PFSK-1 (cell line): Measurements from ENCODE around the gene BLACAT1.

Experiments
- FOXP2 ChIP-seq: optimal IDR thresholded peaks from 2 replicates; pipeline ENCODE3; 2011; ENCODE audit warnings: borderline replicate concordance, control low read depth, inconsistent platforms; ENCODE audit not compliant: insufficient read depth; ENCODE audit errors: extremely low read length, extremely low read depth
- POLR2AphosphoS5 ChIP-seq: IDR thresholded peaks from 2 replicates; pipeline ENCODE4 v1.6.1; 2012; ENCODE audit warnings: low read depth, mild to moderate bottlenecking, control low read depth, low read length, moderate library complexity
- SIN3A ChIP-seq: IDR thresholded peaks from 2 replicates; pipeline ENCODE4 v1.6.1; 2012; ENCODE audit warnings: mild to moderate bottlenecking, low read length, moderate library complexity, borderline replicate concordance; ENCODE audit not compliant: insufficient read depth
- TAF1 ChIP-seq: IDR thresholded peaks from 2 replicates; pipeline ENCODE4 v1.6.1; 2012; ENCODE audit warnings: low read length, control low read depth, borderline replicate concordance; ENCODE audit not compliant: insufficient read depth
- TF ChIP-seq, protein P1 (sequence below), 2 experiments: IDR thresholded peaks; 2 replicates each; pipeline versions ENCODE4 v1.6.1 to v1.8.0; 2011 to 2012; ENCODE audit warnings: low read depth in 2 of 2, low read length in 2 of 2, control low read depth in 1 of 2, inconsistent platforms in 1 of 2, mild to moderate bottlenecking in 1 of 2, moderate library complexity in 1 of 2; ENCODE audit not compliant: insufficient read depth in 1 of 2

Gene BLACAT1

DNA sequence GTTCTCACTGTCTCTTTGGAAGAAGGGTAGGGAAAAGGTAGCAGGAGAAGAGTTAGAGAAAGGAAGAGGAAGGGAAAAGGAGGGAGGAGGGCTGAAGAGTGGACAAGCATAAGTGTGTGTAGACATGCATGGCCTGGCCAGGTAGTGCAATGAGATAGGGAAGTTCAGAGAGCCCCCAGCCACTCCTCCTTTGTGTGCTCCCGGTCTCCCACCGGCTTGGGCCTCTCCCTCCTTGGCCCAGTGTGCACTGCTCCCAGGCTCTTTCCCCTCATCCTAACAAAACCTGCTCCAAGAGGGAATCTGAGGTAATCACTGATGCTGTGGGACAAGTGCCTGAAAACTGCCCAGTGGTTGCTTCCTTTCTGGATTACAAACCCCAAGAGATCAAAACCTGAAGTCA is 23.7 kb downstream of the BLACAT1 start:
- TF ChIP-seq FOXP2 = no peak
- no peak for TF ChIP-seq POLR2AphosphoS5
- TF ChIP-seq, protein P1, sequence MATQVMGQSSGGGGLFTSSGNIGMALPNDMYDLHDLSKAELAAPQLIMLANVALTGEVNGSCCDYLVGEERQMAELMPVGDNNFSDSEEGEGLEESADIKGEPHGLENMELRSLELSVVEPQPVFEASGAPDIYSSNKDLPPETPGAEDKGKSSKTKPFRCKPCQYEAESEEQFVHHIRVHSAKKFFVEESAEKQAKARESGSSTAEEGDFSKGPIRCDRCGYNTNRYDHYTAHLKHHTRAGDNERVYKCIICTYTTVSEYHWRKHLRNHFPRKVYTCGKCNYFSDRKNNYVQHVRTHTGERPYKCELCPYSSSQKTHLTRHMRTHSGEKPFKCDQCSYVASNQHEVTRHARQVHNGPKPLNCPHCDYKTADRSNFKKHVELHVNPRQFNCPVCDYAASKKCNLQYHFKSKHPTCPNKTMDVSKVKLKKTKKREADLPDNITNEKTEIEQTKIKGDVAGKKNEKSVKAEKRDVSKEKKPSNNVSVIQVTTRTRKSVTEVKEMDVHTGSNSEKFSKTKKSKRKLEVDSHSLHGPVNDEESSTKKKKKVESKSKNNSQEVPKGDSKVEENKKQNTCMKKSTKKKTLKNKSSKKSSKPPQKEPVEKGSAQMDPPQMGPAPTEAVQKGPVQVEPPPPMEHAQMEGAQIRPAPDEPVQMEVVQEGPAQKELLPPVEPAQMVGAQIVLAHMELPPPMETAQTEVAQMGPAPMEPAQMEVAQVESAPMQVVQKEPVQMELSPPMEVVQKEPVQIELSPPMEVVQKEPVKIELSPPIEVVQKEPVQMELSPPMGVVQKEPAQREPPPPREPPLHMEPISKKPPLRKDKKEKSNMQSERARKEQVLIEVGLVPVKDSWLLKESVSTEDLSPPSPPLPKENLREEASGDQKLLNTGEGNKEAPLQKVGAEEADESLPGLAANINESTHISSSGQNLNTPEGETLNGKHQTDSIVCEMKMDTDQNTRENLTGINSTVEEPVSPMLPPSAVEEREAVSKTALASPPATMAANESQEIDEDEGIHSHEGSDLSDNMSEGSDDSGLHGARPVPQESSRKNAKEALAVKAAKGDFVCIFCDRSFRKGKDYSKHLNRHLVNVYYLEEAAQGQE (IDR thresholded peaks at IDR 0.05; ENCODE audit: insufficient read depth in 1 of 2, low read depth in 2 of 2, low read length in 2 of 2) = no peak
- TF ChIP-seq SIN3A = no peak
- no peak for TF ChIP-seq TAF1

DNA sequence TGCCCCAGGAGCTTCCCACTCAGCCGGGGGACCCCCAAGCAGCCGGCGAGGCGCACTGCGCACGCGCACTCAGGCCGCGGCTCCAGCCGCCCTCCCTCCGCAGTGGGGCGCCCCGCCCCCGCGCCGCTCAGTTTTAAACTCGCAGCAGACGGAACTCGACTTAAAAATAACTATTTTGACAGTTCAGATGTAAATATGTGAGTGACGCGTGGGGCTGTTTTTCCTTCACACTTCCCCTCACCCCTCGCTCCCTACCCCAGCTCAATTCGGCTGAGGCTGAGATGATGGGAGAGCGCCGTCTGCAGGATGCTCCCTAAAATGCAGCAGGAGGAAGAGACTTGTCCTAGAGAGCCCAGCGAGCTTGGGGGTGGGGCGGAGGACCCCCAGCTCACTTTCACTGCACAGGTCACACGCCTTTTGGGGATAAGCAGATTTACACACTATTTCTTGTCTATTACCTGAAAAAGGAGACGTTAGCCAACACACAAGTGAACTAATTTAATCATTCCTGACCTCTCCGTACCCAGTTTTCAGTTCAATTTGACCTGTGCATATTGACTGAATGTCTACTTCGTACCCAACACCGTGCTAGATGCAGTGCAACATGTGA is 25.0 kb downstream of the BLACAT1 start:
- TF ChIP-seq FOXP2 (no peak), SIN3A (no peak), TAF1 (no peak), POLR2AphosphoS5 (no peak)
- TF ChIP-seq, protein P1 (IDR thresholded peaks at IDR 0.05; ENCODE audit: insufficient read depth in 1 of 2, low read depth in 2 of 2, low read length in 2 of 2) = no peak

DNA sequence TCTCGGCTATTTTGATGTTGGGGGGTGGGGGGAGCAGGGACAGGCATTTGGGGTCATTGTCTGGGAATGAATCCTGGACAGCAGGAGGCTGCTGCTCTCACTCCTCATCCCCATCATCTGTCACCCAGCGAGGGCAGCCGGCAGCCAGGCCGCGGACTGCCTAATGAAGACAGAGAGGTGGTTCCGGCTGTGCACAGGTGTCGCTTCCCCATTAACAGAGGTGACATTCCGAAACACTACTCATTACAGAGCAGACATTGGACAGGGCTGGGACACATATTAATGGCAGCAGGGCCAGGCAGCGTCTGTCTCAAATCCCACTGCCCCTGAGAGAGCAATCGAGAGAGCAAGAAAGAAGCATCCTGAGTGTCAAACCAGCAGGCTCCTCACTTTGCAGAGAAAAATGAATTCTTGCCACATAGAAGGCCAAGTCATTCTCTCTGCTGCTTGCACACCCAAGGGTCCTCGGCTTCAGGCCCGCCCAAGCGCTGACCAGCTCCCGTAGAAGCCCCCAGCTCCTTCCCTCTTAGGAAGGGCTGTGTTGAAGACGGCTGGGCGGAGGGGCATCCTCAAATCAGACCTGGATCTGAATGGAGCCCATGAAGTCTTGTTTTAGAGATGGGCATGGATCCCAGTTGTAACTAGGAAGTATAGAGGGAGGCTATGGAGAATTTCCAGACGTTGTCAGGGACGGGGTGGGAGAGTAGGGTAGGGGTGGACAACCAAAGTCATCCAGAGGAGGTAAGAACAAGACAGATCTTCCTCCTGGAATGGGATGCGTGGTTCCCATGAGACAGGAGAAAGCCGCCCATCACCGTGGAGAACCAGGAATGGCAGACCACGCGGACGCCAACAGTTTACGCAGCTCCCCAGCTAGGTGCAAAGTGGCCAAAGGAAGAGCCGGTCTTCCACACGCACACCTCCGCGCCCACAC is 25.8 kb downstream of the BLACAT1 start:
- TF ChIP-seq SIN3A (no peak), POLR2AphosphoS5 (no peak), FOXP2 (no peak), TAF1 (no peak)
- TF ChIP-seq, protein P1 (IDR thresholded peaks at IDR 0.05; ENCODE audit: insufficient read depth in 1 of 2, low read depth in 2 of 2, low read length in 2 of 2) = no peak

DNA sequence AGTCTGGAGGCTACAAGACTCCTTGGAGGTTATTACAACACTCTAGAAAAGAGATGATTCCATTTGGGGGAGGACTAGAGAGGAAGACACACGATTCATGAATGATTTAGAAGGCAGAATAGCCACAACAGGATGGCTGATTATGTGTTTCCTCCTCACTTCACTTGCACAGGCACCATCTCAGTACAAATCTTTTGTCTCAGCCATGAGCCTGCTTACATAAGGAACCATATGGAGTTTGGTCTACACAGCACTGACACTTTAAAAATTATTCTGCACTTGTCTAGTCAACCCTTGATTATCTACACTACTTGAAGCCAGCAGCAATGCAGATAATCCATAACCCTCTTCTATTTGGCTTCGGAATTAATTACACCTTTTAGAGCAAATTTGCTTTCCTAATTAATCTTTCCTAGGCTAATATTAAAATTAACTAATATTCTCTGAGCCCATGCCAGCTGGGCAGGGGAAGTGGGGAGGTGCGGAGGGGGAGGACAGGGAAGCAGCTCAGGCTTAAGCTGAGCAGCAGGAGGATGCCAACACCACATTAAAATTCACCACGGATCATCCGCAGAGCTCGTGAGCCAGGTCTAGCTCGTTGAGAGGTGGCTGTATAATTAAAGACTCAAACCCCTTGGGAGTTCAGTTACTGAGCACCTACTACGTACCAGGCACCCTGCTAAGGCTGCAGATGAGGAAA is 30.8 kb downstream of the BLACAT1 start:
- no peak for TF ChIP-seq SIN3A
- TF ChIP-seq TAF1 = no peak
- TF ChIP-seq, protein P1 (IDR thresholded peaks at IDR 0.05; ENCODE audit: insufficient read depth in 1 of 2, low read depth in 2 of 2, low read length in 2 of 2) = no peak
- no peak for TF ChIP-seq POLR2AphosphoS5
- TF ChIP-seq FOXP2 = no peak
